Progenitor cell of endocrine pancreas (in vitro differentiated cells): ENCODE data around the gene ADAMTS17. TPM values are rescaled to one million over a fixed set of nuclear protein-coding genes. Genes with fewer than 3 reads are reported as not detected.

Source experiments
- DNase-seq: peaks from one replicate; pipeline ENCODE4 v3.0.0; 2021; ENCODE audit warnings: low spot score; ENCODE audit not compliant: unreplicated experiment
- H3K27ac Mint-ChIP-seq: 2 replicates; pipeline ENCODE4 v1.8.0; 2021; ENCODE audit warnings: mild to moderate bottlenecking, moderate library complexity, mixed read lengths
- H3K27me3 Mint-ChIP-seq: 2 replicates; pipeline ENCODE4 v1.8.0; 2021; ENCODE audit warnings: mixed read lengths
- H3K36me3 Mint-ChIP-seq: 2 replicates; pipeline ENCODE4 v1.8.0; 2022; ENCODE audit warnings: mixed read lengths; ENCODE audit not compliant: insufficient read depth
- H3K4me1 Mint-ChIP-seq: 2 replicates; pipeline ENCODE4 v1.8.0; 2021; ENCODE audit warnings: low read depth, mixed read lengths
- H3K4me3 Mint-ChIP-seq: 2 replicates; pipeline ENCODE4 v1.8.0; 2021; ENCODE audit warnings: low read depth, mild to moderate bottlenecking, moderate library complexity, mixed read lengths
- H3K9me3 Mint-ChIP-seq: 2 replicates; pipeline ENCODE4 v1.8.0; 2021; ENCODE audit warnings: low read depth, mixed read lengths
- total RNA-seq: library from RNA; stranded (reverse); gene quantifications from 2 replicates; pipeline ENCODE4 v1.2.1, GENCODE V29; 2021
- TF ChIP-seq, protein P1 (sequence below): fragments of 200-600 bp; sonication (generic); IDR thresholded peaks from one replicate; pipeline ENCODE4 v1.5.0; 2021; ENCODE audit warnings: antibody characterized with exemption, mild to moderate bottlenecking; ENCODE audit not compliant: unreplicated experiment

The ADAMTS17 gene
- total RNA-seq, 1 donor from 2014 or later = 3.5 TPM

GRCh38 chr15:100186960-100187359, 154.8 kb downstream of the ADAMTS17 start:
- Mint-ChIP-seq H3K36me3 (no peaks in the 10 kb centered on the region), H3K27ac (no peak overlapping the region), H3K4me3 (no peak overlapping the region), H3K27me3 (peaks cover 20% of the 10 kb centered on the region), H3K9me3 (no peaks in the 10 kb centered on the region), H3K4me1 (no peaks in the 10 kb centered on the region)
- TF ChIP-seq, protein P1, sequence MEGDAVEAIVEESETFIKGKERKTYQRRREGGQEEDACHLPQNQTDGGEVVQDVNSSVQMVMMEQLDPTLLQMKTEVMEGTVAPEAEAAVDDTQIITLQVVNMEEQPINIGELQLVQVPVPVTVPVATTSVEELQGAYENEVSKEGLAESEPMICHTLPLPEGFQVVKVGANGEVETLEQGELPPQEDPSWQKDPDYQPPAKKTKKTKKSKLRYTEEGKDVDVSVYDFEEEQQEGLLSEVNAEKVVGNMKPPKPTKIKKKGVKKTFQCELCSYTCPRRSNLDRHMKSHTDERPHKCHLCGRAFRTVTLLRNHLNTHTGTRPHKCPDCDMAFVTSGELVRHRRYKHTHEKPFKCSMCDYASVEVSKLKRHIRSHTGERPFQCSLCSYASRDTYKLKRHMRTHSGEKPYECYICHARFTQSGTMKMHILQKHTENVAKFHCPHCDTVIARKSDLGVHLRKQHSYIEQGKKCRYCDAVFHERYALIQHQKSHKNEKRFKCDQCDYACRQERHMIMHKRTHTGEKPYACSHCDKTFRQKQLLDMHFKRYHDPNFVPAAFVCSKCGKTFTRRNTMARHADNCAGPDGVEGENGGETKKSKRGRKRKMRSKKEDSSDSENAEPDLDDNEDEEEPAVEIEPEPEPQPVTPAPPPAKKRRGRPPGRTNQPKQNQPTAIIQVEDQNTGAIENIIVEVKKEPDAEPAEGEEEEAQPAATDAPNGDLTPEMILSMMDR = no peak
- no peak for DNase-seq

DNA sequence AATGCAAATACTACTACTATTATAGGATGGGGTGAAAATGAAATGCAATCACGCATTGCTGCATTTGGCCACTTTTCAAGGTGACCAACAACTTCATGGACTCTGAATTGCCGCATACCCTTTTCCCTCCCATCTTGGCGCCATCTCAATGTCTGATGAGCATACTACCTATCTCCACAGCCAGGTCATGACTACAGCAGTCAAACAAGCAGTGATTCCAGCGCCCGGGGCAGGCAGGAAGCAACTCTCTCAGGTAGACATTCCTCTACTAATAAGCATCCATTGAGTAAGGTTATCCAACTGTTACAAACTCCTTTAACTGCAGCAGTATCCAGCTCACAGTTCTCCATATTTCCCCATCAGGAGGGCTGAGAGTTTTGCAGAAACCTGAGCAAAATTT, 155.4 kb downstream of the ADAMTS17 start:
- TF ChIP-seq, protein P1 = no peak
- H3K27me3 Mint-ChIP-seq = peaks cover 18% of the 10 kb centered on the region
- no peak for DNase-seq
- H3K4me3 Mint-ChIP-seq = no peak overlapping the region
- H3K36me3 Mint-ChIP-seq = no peaks in the 10 kb centered on the region
- no peaks in the 10 kb centered on the region for H3K9me3 Mint-ChIP-seq
- no peaks in the 10 kb centered on the region for H3K4me1 Mint-ChIP-seq
- no peak overlapping the region for H3K27ac Mint-ChIP-seq

GRCh38 chr15:100183921-100184495, 157.8 kb downstream of the ADAMTS17 start:
- DNase-seq = no peak
- Mint-ChIP-seq H3K4me1 (no peaks in the 10 kb centered on the region), H3K9me3 (peaks cover 7% of the 10 kb centered on the region), H3K36me3 (no peaks in the 10 kb centered on the region), H3K27me3 (peaks cover 9% of the 10 kb centered on the region), H3K4me3 (no peak overlapping the region), H3K27ac (no peak overlapping the region)
- TF ChIP-seq, protein P1 = no peak

GRCh38 chr15:100180921-100181320, 160.9 kb downstream of the ADAMTS17 start:
- Mint-ChIP-seq H3K27ac (no peak overlapping the region), H3K4me3 (no peak overlapping the region), H3K4me1 (no peaks in the 10 kb centered on the region), H3K36me3 (no peaks in the 10 kb centered on the region), H3K9me3 (peaks cover 7% of the 10 kb centered on the region), H3K27me3 (peaks cover 9% of the 10 kb centered on the region)
- no peak for DNase-seq
- TF ChIP-seq, protein P1 = no peak

- Mint-ChIP-seq H3K4me1 (no peaks in the 10 kb centered on the region), H3K4me3 (no peak overlapping the region), H3K9me3 (peaks cover 7% of the 10 kb centered on the region), H3K27me3 (no peaks in the 10 kb centered on the region), H3K36me3 (no peaks in the 10 kb centered on the region), H3K27ac (no peak overlapping the region)
- DNase-seq = no peak
- TF ChIP-seq, protein P1 = no peak
These were observed 166.2 kb downstream of the ADAMTS17 start for GRCh38 chr15:100175406-100176114.
